Activated CD8-positive, alpha-beta memory T cell treated with anti-CD3 and anti-CD28 coated beads for 36 hours (primary cell): ENCODE data around the gene TTLL5. TPM values are rescaled to one million over a fixed set of nuclear protein-coding genes. Genes with fewer than 3 reads are reported as not detected.
"Not testable (repeated sequence)": the region's sequence is repeated elsewhere in the genome, so short reads cannot be mapped to it uniquely, and the experiment has no call there.

Source experiments
- CTCF ChIA-PET: fragments of 350-600 bp; sonication (Branson Sonifier 250); formaldehyde crosslinking; loops from one replicate; lab custom pipeline; 2021; ENCODE audit warnings: antibody characterized with exemption; lab: Charles Lee
- POLR2A ChIA-PET: fragments of 350-600 bp; sonication (Branson Sonifier 250); formaldehyde crosslinking; loops from one replicate; lab custom pipeline; 2021; ENCODE audit warnings: antibody characterized with exemption; lab: Charles Lee
- total RNA-seq, 2 experiments: library from RNA; stranded (reverse); gene quantifications; one replicate each; pipeline ENCODE4 v1.2.3, GENCODE V29; 2021

Gene TTLL5
- total RNA-seq, 2 experiments from 2014 or later = 32.2 to 39.2 TPM

DNA sequence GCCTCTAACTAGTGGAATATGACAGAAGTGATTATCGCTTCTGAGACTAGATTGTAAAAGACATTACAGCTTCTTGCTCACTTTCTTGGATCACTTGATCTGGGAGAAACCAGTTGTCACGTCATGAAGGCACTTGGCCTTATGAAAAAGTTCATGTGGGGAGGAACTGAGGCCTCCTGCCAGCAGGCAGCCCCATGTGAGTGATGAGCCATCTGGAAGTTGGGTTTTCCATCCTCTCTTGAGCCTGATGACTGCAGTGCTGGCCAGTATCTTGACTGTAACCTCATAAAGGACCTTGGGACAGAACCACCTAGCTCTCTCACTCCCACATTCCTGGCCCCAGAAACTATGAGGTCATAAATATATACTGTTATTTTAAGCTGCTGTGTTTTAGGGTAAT is 28.0 kb downstream of the TTLL5 start:
- ChIA-PET POLR2A (no interaction called here), CTCF (no interaction called here)

DNA sequence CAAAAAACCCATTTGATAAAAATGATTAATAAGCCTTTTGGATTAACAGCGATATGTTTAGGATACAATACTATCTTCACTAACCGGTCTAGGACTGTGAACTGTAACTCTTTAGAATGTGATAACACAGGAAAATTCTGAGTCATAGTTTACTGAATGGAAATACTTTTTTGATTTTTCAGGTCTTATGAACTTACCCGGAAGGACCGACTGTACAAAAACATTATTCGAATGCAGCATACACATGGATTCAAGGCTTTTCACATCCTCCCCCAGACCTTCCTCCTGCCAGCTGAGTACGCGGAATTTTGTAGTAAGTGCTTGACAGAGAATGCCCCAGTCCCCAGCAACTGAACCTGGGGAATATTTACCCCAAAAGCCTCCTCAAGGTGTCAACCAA is 29.0 kb downstream of the TTLL5 start:
- CTCF ChIA-PET = no interaction called here
- POLR2A ChIA-PET = no interaction called here

DNA sequence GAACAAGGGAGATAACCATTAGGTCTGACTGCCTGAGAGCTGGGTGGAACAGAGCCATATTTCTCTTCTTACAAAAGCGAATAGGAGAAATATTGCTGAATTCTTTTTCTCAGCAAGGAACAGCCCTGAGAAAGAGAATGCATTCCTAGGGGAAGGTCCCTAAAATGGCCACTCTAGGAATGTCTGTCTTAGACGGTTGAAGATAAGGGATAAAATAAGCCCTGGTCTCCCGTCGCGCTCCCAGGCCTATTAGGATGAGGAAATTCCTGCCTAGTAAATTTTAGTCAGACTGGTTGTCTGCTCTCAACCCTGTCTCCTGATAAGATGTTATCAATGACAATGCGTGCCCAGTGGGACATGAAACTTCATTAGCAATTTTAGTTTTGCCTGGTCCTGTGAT is 34.0 kb downstream of the TTLL5 start:
- POLR2A ChIA-PET, CTCF ChIA-PET: not testable (repeated sequence)

DNA sequence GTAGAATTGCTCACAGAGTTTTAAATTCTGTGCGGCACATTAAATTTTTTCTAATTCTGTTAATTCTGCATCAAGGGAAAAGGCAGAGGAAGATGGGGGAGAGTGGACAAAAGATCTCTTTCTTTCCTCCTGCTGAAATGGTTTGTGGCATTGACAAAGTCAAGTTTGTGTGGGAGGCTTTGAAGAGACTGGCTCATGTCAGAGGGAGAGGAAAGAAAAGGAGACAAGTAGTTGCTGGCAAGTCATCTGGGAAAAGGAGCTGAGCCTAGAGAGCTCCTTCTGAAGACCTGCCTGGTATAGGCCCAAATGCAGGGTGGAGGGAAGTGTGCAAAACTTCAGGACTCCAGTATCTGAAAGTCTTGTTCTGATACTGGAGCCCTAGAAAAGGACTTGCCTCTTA is 36.3 kb downstream of the TTLL5 start:
- ChIA-PET POLR2A (no interaction called here), CTCF (no interaction called here)

DNA sequence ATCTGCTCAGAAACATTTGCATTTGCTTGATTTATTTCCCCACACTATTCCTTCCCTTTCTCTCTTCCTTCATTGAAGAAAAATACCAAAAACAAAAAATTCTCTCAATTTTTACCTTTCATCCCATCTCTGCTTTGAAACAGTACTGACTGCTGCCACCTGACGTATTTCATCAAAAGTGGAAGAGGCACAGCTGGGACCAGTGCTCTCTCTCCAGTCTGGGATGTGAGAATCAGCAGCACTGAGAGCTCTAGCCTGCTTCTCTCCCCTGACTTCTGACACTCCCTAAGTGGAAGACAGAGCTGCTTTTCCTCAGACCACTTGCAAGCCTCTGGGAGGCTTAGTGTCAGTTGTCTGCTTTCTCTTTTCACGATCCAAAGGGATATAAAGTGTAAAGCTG is 36.9 kb downstream of the TTLL5 start:
- POLR2A ChIA-PET = no interaction called here
- CTCF ChIA-PET = interaction anchor here (1.1 kb wide), 1 partner anchor 21 kb away, joined by 3 read pairs; no protein-coding TSS in a partner anchor

DNA sequence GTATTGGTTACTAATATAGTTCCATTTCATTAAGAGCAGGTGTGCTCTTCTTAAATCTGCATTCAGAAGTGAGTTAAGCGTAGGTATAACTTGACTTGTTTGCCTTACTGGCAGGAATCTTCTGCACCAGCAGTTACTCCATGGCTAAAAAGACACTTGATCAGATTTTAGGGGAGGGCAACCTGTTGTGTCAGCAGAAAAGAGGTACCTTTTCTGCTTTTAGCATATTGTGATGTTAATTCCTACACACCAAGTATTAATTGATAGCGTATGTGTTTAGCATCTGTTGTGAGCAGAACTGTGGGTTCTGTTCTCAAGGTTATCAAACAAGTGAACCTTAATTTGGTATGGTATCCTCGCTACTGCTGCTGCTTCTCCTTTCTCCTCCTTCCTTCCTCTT is 38.3 kb downstream of the TTLL5 start:
- ChIA-PET POLR2A (no interaction called here), CTCF (no interaction called here)

DNA sequence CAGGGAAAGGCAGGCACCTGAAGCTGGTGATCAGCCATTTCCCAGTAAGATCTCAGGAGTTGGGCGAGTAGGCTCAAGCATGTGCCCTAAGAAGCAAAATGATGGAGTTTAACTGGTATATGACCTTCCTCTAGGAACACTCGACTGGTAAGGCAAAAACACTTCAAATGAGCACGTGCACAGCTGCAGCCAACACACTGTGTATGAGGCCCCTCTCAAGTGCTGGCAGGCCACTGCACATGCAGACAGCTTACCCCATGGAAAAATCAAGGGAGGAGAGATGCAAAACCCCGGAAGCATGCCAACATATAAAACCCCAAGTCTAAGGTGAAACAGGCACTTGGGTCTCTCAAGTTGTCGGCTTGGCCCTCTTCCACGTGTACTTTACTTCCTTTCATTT is 39.2 kb downstream of the TTLL5 start:
- ChIA-PET POLR2A (no interaction called here), CTCF (no interaction called here)

DNA sequence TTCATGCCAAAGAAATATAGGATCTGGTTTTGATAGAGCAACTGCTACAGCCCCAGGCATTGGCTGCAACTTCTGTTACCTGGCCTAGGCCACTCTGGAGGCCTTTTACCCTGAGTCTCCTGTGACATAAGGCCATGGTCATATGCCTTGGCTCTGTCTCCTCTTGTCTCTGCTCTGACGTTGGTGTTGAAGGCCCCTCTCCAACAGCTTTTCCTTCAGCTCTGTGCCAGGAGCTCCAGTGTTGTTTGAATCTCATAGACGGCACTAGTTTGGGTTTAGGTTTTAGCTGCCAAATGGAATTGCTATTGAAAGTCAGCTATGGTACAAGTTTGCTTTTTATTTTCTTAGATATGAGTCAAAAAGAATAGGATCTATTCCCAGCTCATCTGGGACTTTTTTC is 41.1 kb downstream of the TTLL5 start:
- POLR2A ChIA-PET = no interaction called here

DNA sequence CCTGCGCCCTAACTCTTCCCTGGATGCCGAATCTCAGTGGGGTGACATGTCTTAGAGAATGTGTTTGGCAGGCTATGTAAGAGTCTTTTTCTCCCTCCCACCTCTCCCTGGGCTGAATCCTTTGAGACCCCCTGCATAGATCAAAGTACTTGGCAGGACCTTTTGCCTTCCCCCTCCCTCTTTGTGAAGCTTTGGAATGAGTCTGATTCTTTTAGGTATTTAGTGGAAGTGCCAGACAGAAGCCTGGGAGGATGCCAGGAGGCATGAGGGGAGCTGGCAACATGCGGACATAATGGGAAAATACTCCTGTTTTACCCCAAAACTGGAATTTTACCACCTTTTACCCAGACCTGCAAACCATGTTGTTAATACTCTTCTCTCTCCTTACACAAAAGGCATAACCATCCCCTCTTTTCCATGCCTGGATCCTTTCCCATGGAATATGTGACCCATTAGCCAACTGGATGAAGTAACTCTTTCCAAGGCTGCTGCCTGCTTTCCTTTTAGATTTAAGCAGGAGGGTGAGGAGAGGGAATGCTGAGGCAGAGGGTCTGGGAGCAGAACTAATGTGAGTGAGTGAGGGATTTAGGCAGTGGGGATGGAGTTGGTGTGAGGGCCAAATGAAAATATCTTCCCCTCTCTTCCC is 41.7 kb downstream of the TTLL5 start:
- CTCF ChIA-PET = no interaction called here
- POLR2A ChIA-PET = no interaction called here

More for the DNA sequence above, 41.1 kb downstream of the TTLL5 start:
- CTCF ChIA-PET = interaction anchor here (1.1 kb wide), 1 partner anchor 8 kb away, joined by 3 read pairs; no protein-coding TSS in a partner anchor

DNA sequence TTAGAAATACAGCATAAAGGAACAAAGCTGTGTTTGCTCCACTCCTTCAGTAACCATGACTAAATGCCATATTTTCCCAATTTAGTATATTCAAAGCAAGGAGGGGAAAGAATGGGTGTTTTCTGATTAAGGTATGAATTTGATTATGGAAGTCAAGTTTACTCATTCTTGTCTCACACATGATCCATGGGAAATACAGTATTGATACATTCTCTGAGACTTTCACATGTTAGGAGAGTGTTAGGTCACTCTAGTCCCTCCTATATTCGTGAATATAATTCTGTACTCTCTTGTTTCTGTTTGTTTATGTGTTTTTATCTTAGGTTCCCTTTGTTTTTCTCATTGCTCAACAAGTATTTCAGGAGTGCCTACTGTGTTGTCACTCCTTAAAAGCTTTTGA is 42.4 kb downstream of the TTLL5 start:
- ChIA-PET CTCF (no interaction called here), POLR2A (no interaction called here)

DNA sequence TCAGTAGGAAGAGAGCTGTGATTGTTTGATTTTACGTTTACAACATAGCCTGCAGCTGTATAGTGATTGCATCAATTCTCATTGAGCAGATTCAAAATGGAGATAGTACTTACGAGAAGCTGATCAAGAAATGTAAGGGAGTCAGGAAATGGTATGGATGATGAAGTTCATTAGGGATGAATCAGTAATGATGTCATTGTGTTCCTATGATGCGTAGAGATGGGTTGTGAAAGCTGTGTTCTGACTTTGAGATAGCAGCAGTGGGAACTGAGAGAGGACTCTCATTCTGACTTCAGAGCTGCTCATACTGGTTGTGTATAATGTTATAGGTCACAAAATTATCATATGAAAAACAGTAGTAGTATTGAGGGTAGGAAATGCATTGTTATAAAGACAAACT is 44.0 kb downstream of the TTLL5 start:
- ChIA-PET POLR2A (no interaction called here), CTCF (no interaction called here)

DNA sequence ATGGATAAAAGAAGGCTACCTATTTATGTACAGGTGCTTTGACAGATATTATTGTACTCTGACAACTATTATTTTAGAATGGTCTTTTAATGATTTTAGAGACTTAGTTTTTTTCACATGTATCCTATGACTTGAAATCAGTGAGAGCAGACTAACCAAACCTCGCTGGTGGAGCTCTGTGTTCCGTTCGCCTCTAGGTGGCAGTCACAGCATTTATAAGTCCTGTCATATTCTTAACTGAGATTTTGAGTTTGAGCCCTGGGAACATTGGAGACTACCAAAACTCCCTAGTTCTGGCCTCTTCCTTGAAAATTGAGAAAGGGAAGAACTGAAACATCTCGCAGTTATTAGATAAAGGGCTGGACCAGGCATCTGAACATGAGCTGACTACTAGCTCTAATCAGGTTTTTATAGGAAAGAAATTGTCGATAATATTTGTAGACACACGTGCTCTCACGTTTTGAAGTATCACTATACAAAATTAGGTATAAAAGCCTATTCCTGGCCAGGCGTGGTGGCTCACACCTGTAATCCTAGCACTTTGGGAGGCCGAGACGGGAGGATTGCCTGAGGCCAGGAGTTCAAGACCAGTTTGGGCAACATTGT is 48.3 kb downstream of the TTLL5 start:
- CTCF ChIA-PET = interaction anchor here (0.6 to 2.9 kb wide), 15 partner anchors 37 to 297 kb away, joined by 3 to 15 read pairs (median 4); partner anchors contain the start of genes FLVCR2, IFT43 and TGFB3
- POLR2A ChIA-PET = interaction anchor here (0.7 kb wide), 1 partner anchor 29 kb away, joined by 11 read pairs; no protein-coding TSS in a partner anchor

DNA sequence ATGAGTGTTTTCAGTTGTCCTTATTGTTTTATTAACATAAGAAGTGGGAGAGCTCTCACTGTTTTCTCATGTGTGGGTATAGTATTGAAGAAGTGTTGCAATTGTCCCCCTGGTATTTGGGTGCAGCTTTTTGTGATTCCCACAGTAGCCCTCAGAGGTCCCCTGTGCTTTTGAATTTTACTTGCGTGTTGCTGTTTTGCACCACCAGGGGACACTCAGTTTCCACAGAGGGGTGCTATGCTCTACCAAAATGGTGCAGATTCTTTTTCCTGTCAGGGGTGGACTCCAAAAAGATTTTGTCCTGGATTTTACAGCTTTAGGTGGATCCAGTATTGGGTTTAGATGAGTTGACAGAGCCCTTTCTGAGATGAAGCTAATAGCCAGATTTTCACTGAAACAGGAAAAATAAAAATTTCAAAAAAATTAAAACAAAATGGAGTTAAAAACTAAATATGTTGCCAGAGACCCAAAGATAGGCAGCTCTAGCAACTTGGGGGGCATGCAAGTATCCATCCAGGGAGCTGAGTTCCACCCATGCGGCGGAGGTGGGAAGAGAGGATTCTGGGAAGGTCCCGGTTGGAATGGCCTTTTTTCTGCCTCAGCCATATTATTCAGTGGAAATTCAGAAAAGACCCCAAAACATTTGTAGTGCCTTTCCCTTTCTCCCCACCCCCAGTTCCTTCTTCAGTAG is 50.2 kb downstream of the TTLL5 start:
- ChIA-PET POLR2A (no interaction called here), CTCF (interaction anchor here (0.9 to 1.1 kb wide), 2 partner anchors 9 to 10 kb away, joined by 3 read pairs; no protein-coding TSS in a partner anchor)

DNA sequence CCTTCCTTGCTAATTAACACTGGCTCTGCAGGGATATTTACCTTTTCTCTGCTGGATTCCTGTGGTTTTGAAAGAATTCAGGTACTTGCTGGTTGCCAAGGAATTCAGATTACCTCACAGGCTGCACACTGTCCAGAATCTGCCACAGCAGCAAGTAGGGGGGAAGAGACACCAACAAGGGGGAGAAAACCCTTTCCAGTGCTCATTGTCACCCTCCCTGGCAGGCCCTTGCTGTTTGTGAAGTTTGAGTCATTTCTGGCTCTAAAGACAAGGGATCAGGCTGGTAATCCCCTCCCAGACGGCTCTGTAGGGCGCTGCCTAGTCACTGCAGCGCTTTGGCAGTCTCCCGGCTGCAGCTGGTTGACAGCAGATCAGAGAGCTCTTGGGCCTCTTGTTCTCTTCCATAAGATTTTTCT is 50.8 kb downstream of the TTLL5 start:
- CTCF ChIA-PET = interaction anchor here (0.9 kb wide), 2 partner anchors 8 to 58 kb away, joined by 3 read pairs; no protein-coding TSS in a partner anchor
- POLR2A ChIA-PET = no interaction called here

DNA sequence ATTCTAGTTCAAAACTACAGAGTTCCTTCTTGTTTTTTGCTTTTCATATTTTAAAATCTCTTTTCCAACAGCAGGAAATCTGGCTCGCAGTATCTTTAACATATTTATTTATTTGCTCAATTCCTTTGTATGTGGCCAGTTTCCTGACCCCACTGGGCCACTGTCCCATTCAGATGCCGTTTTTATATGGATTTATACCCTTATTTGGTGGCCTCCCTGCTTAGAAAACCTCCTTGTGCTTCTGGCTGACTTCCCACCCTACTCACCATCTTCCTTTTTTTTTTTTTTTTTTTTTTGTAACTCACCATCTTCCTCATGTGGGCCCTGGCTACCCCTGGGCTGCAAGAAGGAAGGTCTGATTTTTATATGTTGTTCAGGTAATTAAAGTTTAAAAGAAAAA is 53.9 kb downstream of the TTLL5 start:
- POLR2A ChIA-PET = no interaction called here
- CTCF ChIA-PET = no interaction called here

DNA sequence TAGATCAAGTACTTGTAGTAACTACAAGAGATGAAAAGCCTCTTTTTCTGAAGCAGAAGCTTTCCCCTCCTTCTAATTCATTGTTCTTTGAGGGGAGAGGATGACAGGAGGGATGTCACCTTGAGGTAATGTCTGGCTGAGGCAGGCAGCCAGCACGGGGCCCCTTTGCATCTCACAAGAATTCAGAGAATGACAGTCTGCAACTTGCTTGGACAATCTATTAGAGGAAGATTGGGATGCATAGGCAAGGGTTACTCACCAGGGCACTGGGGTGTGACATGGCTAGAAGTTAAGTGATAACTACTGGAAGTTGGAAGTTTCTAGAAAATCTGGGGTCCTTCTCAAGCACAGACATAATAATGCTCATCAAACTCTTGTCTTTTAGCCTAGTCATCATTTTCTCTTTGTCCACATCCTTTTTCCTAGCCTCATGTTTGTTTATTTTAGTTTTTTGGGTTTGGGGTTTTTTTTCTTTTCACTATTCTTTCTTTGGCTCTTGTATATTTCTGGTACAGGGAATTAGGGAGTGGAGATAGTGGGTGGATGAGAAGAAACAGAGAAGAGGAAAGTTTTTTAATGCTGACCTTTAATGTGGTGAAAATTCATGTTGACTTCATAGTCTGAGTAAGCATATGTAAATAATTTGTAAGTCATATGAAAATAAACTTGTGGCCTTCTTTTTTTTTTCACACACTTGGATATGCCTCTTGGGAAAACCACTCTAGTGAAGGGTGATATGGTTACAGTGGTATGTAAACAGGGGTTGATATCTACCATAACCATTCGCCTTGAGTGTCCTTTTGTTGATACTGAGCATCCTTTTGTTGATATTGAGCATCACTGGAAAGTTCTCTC is 55.1 kb downstream of the TTLL5 start:
- POLR2A ChIA-PET = no interaction called here

DNA sequence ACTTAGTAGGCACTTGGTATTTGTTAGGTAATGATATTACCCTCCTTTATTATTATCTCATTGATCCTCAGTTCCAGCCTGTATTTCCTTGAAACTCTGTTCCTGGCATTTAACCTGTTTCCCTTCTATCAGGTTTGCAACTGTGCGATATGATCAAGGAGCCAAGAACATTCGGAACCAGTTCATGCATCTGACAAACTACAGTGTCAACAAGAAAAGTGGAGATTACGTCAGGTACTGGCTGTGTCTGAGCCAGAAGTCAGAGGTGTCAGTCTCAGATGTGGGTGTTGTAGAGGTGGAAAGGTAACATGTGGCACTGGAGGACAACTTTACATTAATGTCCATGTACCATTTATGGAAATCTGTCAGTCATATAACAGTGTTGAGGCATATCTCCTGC is 56.7 kb downstream of the TTLL5 start:
- POLR2A ChIA-PET = no interaction called here

More for the DNA sequence above, 55.1 kb downstream of the TTLL5 start:
- CTCF ChIA-PET = no interaction called here

DNA sequence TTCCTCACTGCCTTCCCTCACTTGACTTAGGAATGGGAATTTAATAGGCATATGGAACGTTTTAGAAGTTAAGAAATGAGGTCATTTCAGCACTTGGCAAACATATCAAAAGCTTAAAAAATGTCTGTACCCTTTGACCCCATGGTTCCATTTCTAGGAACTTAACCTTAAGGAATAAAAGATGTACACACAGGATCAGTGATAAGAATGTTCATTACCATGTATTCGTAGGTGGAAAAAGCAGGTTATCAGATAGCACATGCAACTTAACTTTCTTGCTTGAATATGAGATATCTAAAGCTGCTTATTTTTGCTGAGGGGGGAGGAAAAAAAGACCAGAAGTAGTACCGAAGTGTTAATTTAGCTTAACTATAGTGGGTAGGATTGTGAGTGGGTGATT is 57.2 kb downstream of the TTLL5 start:
- POLR2A ChIA-PET = no interaction called here
- CTCF ChIA-PET = no interaction called here

More for the DNA sequence above, 56.7 kb downstream of the TTLL5 start:
- CTCF ChIA-PET = no interaction called here

DNA sequence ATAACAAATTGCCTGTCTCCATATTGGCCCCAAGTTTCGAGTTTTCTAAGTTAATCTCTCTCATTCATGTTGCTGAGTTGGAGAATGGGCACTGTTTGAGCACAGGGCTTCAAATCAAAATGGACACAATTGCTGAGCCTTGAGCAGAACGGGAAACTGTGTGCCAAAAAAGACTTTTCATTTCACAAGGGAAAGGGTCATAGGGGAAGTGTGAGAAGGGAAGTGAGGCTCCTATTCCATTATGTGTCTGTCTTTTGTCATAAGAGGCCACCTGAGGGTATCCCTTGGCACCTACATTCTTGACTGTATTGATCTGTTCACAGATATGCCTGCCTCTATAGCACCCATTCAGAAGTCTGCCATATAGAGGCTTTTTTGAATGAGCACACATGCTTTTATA is 59.1 kb downstream of the TTLL5 start:
- POLR2A ChIA-PET = no interaction called here
- CTCF ChIA-PET = interaction anchor here (1.2 kb wide), 1 partner anchor 9 kb away, joined by 3 read pairs; no protein-coding TSS in a partner anchor
